Cardiac muscle cell (in vitro differentiated cells and primary cell): ENCODE data around the gene SPRED2. TPM values are rescaled to one million over a fixed set of nuclear protein-coding genes. Genes with fewer than 3 reads are reported as not detected.
A peak's percentile ranks its signal among the peaks of the same experiment; 100 is the strongest.

Experiments used
- DNase-seq, 2 donors: peaks; one replicate each; pipeline versions ENCODE4 v3.0.0 to v3.0.0-alpha.2; 2010 to 2017; ENCODE audit warnings: low read depth in 1 of 2, low spot score in 1 of 2
- H3K27ac ChIP-seq: fragments of 200-600 bp; sonication (generic); 2 replicates; pipeline ENCODE4 v1.5.1; 2016
- H3K27me3 ChIP-seq: fragments of 200-600 bp; sonication (generic); 2 replicates; pipeline ENCODE4 v1.6.0; 2016; ENCODE audit warnings: control low read depth
- H3K36me3 ChIP-seq: fragments of 200-600 bp; sonication (generic); 2 replicates; pipeline ENCODE4 v1.5.1; 2016; ENCODE audit warnings: control low read depth
- H3K4me1 ChIP-seq: fragments of 200-600 bp; sonication (generic); 2 replicates; pipeline ENCODE4 v1.8.1; 2017; ENCODE audit warnings: low read depth, mild to moderate bottlenecking, mixed run types
- H3K4me3 ChIP-seq: fragments of 200-600 bp; sonication (generic); 2 replicates; pipeline ENCODE4 v1.5.1; 2016; ENCODE audit warnings: mild to moderate bottlenecking
- H3K9me3 ChIP-seq: fragments of 200-600 bp; sonication (generic); 2 replicates; pipeline ENCODE4 v1.5.1; 2017; ENCODE audit warnings: low read depth, mild to moderate bottlenecking, control low read depth
- CTCF ChIP-seq: IDR thresholded peaks from 2 replicates; pipeline ENCODE4 v1.5.1; 2012; ENCODE audit warnings: low read depth, mild to moderate bottlenecking, low read length
- polyA plus RNA-seq: library from polyadenylated mRNA; unstranded; fragments of >200 nt; fragmentation: Nextera tagmentation; extraction: Ambion mirVana; gene quantifications from 2 replicates; pipeline ENCODE4 v1.2.1, GENCODE V29; 2016
- total RNA-seq: library from RNA; depleted of rRNA; stranded (reverse); fragments of >200 nt; gene quantifications from 2 replicates; pipeline ENCODE4 v1.2.3, GENCODE V29; 2016

The SPRED2 gene
- total and polyA plus RNA-seq, 2 experiments from 2014 or later: 11.7 to 18.9 TPM

- H3K36me3 ChIP-seq: no peaks in the 10 kb centered on the region
- no peak overlapping the region for H3K27ac ChIP-seq
- peaks cover 24% of the 10 kb centered on the region for H3K4me1 ChIP-seq
- no peak for DNase-seq
- H3K9me3 ChIP-seq: no peaks in the 10 kb centered on the region
- no peaks in the 10 kb centered on the region for H3K27me3 ChIP-seq
- no peak overlapping the region for H3K4me3 ChIP-seq
- no peak for TF ChIP-seq CTCF
These were observed 75.1 kb downstream of the SPRED2 start for GRCh38 chr2:65357095-65357958.

- no peak overlapping the region for H3K4me3 ChIP-seq
These were observed 77.1 kb downstream of the SPRED2 start for GRCh38 chr2:65355186-65355831.

GRCh38 chr2:65354773-65355172, 77.6 kb downstream of the SPRED2 start:
- Histone ChIP-seq H3K27me3 (no peaks in the 10 kb centered on the region), H3K4me3 (no peak overlapping the region), H3K27ac (no peak overlapping the region), H3K9me3 (no peaks in the 10 kb centered on the region), H3K4me1 (peaks cover 49% of the 10 kb centered on the region), H3K36me3 (no peaks in the 10 kb centered on the region)
- DNase-seq: no peak
- TF ChIP-seq CTCF: no peak

More at GRCh38 chr2:65355186-65355831, 77.1 kb downstream of the SPRED2 start:
- Histone ChIP-seq H3K27me3 (no peaks in the 10 kb centered on the region), H3K9me3 (no peaks in the 10 kb centered on the region), H3K4me1 (peaks cover 44% of the 10 kb centered on the region), H3K27ac (no peak overlapping the region), H3K36me3 (no peaks in the 10 kb centered on the region)
- no peak for DNase-seq
- no peak for TF ChIP-seq CTCF

- Histone ChIP-seq H3K9me3 (no peaks in the 10 kb centered on the region), H3K4me1 (peaks cover 55% of the 10 kb centered on the region), H3K27ac (no peak overlapping the region), H3K36me3 (no peaks in the 10 kb centered on the region), H3K4me3 (no peak overlapping the region), H3K27me3 (no peaks in the 10 kb centered on the region)
- no peak for DNase-seq
- TF ChIP-seq CTCF: no peak
These were observed 78.5 kb downstream of the SPRED2 start for GRCh38 chr2:65353927-65354326.

GRCh38 chr2:65353046-65353445, 79.4 kb downstream of the SPRED2 start:
- DNase-seq: peak in 1 of 2 donors; percentile 46
- Histone ChIP-seq H3K4me3 (no peak overlapping the region), H3K4me1 (peaks cover 49% of the 10 kb centered on the region), H3K27me3 (no peaks in the 10 kb centered on the region), H3K9me3 (no peaks in the 10 kb centered on the region), H3K36me3 (no peaks in the 10 kb centered on the region), H3K27ac (no peak overlapping the region)
- TF ChIP-seq CTCF: no peak
